ENCODE measurements around the gene CAPN1. TPM values are rescaled to one million over a fixed set of nuclear protein-coding genes. Genes with fewer than 3 reads are reported as not detected.

CAPN1 gene
- total and polyA plus RNA-seq, 9 of the 15 experiments (the other 6 are each of a cell fraction or from before 2014, with no cell fraction given), result 3.5 to 199 (median 61.6) TPM

DNA sequence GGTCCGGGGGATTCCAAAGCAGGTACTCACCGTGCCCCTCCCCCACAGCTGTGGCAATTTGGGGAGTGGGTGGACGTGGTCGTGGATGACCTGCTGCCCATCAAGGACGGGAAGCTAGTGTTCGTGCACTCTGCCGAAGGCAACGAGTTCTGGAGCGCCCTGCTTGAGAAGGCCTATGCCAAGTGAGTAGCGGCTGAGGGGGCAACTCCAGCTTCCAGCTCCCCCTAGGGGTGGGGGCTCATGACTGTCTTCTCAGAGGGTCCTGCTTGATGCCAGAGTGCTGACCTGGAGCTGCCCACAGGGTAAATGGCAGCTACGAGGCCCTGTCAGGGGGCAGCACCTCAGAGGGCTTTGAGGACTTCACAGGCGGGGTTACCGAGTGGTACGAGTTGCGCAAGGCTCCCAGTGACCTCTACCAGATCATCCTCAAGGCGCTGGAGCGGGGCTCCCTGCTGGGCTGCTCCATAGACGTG lies 4.2 kb downstream of the CAPN1 start (continued):
- TF ChIP-seq, protein P1, sequence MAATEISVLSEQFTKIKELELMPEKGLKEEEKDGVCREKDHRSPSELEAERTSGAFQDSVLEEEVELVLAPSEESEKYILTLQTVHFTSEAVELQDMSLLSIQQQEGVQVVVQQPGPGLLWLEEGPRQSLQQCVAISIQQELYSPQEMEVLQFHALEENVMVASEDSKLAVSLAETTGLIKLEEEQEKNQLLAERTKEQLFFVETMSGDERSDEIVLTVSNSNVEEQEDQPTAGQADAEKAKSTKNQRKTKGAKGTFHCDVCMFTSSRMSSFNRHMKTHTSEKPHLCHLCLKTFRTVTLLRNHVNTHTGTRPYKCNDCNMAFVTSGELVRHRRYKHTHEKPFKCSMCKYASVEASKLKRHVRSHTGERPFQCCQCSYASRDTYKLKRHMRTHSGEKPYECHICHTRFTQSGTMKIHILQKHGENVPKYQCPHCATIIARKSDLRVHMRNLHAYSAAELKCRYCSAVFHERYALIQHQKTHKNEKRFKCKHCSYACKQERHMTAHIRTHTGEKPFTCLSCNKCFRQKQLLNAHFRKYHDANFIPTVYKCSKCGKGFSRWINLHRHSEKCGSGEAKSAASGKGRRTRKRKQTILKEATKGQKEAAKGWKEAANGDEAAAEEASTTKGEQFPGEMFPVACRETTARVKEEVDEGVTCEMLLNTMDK (IDR thresholded peaks at IDR 0.05; ENCODE audit: borderline replicate concordance, insufficient read depth, low read depth, low read length, poor library complexity, severe bottlenecking), result peak; percentile 23
- TF ChIP-seq ZC3H11A (IDR thresholded peaks at IDR 0.05; ENCODE audit: low read depth, low read length) (no peak), GABPA (tag; conservative IDR thresholded peaks at IDR 0.05; ENCODE audit: low read depth) (no peak), ZNF507 (tag; conservative IDR thresholded peaks at IDR 0.05) (no peak), MTA1 (IDR thresholded peaks at IDR 0.05; ENCODE audit: borderline replicate concordance) (no peak)
- TF ChIP-seq, protein P2, sequence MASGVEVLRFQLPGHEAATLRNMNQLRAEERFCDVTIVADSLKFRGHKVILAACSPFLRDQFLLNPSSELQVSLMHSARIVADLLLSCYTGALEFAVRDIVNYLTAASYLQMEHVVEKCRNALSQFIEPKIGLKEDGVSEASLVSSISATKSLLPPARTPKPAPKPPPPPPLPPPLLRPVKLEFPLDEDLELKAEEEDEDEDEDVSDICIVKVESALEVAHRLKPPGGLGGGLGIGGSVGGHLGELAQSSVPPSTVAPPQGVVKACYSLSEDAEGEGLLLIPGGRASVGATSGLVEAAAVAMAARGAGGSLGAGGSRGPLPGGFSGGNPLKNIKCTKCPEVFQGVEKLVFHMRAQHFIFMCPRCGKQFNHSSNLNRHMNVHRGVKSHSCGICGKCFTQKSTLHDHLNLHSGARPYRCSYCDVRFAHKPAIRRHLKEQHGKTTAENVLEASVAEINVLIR (CRISPR knock-in tag; IDR thresholded peaks at IDR 0.05), result no peak

DNA sequence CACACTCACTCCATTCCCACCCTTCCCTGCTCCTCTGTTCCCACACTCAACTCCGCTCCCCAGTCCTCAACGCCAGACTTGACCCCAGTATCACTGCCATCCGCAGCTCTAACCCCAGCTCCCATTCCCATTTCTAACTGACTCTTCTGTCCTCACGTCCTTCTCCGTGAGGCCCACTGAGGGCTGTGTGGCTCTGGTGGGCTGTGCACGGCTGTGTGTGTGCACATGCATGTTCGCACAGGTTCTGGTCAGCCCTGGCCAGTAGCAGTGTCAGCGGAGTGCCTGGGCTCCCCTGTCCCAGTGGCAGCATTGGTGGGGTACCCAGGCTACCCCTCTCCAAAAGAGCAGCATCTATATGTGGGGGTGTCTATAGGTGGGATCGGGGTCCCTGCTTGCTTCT lies 5.0 kb downstream of the CAPN1 start:
- ChIA-PET POLR2A (no interaction called here), CTCF (ENCODE audit: low intra/inter-chr PET ratio) (no interaction called here)
- intact Hi-C loops (cut with micrococcal nuclease) (no loop called here), in situ Hi-C loops (cut with MboI) (no loop called here)
- Histone ChIP-seq H3K4me2 (ENCODE audit: insufficient read depth, low read length) (no peak overlapping the region), H3K9ac (ENCODE audit: insufficient read depth in 1 of 2, low read depth in 2 of 2, low read length in 2 of 2) (peak overlapping the region in 1 of 2 experiments; percentile 73; a peak in 1 of 4 replicates), H3K9me1 (ENCODE audit: control insufficient read depth, insufficient read depth, low read length) (peaks cover 3% of the 10 kb centered on the region), H3K79me2 (ENCODE audit: control insufficient read depth, insufficient read depth, low read length) (peaks cover 30% of the 10 kb centered on the region), H3K4me1 (replicated peaks in 1 of 2; ENCODE audit: control insufficient read depth in 2 of 2, insufficient read depth in 2 of 2, low read length in 2 of 2) (peaks cover 9 to 47% of the 10 kb centered on the region in 2 experiments), H3K27ac (ENCODE audit: extremely low read depth, low read depth, low read length) (no peak overlapping the region), H4K20me1 (replicated peaks; ENCODE audit: control insufficient read depth, insufficient read depth, low read length) (no peaks in the 10 kb centered on the region), H3K4me3 (no peak overlapping the region), H3K36me3 (ENCODE audit: control insufficient read depth, insufficient read depth, low read length) (peaks cover 86% of the 10 kb centered on the region), H3K9me3 (replicated peaks; ENCODE audit: control insufficient read depth, insufficient read depth, low read depth, low read length) (no peaks in the 10 kb centered on the region), H3K27me3 (ENCODE audit: control insufficient read depth in 2 of 2, insufficient read depth in 2 of 2, low read length in 2 of 2) (no peaks in the 10 kb centered on the region), H2AFZ (ENCODE audit: low read depth, low read length) (no peak overlapping the region)
- DNase-seq (ENCODE audit: extremely low read depth in 1 of 4, low spot score in 3 of 4), result no peak
- no peak for FAIRE-seq
- ATAC-seq, result no peak
- 94% methylated on average over 9 of the region's 9 CpGs for WGBS (ENCODE audit: insufficient coverage, low coverage, missing lambda C conversion rate)
- BruUV-seq (replicated peaks), result no TSS peak
- no peak for TF ChIP-seq ZFP36 (IDR thresholded peaks at IDR 0.05; ENCODE audit: low read depth, low read length, partially characterized antibody)
- TF ChIP-seq, protein P3, sequence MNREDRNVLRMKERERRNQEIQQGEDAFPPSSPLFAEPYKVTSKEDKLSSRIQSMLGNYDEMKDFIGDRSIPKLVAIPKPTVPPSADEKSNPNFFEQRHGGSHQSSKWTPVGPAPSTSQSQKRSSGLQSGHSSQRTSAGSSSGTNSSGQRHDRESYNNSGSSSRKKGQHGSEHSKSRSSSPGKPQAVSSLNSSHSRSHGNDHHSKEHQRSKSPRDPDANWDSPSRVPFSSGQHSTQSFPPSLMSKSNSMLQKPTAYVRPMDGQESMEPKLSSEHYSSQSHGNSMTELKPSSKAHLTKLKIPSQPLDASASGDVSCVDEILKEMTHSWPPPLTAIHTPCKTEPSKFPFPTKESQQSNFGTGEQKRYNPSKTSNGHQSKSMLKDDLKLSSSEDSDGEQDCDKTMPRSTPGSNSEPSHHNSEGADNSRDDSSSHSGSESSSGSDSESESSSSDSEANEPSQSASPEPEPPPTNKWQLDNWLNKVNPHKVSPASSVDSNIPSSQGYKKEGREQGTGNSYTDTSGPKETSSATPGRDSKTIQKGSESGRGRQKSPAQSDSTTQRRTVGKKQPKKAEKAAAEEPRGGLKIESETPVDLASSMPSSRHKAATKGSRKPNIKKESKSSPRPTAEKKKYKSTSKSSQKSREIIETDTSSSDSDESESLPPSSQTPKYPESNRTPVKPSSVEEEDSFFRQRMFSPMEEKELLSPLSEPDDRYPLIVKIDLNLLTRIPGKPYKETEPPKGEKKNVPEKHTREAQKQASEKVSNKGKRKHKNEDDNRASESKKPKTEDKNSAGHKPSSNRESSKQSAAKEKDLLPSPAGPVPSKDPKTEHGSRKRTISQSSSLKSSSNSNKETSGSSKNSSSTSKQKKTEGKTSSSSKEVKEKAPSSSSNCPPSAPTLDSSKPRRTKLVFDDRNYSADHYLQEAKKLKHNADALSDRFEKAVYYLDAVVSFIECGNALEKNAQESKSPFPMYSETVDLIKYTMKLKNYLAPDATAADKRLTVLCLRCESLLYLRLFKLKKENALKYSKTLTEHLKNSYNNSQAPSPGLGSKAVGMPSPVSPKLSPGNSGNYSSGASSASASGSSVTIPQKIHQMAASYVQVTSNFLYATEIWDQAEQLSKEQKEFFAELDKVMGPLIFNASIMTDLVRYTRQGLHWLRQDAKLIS (CRISPR knock-in tag; IDR thresholded peaks at IDR 0.05), result no peak
- TF ChIP-seq ZNF436 (CRISPR knock-in tag; IDR thresholded peaks at IDR 0.05), result no peak
- TF ChIP-seq GTF2F1 (IDR thresholded peaks at IDR 0.05; ENCODE audit: low read depth, low read length), result no peak
- no peak for TF ChIP-seq NEUROD1 (IDR thresholded peaks at IDR 0.05; ENCODE audit: borderline replicate concordance, low read depth, low read length, partially characterized antibody)
- no peak for TF ChIP-seq ZZZ3 (IDR thresholded peaks at IDR 0.05)
- TF ChIP-seq KLF16 (IDR thresholded peaks at IDR 0.05), result no peak
- no peak for TF ChIP-seq ARNT (IDR thresholded peaks at IDR 0.05)
- TF ChIP-seq NCOA1 (IDR thresholded peaks at IDR 0.05; ENCODE audit: low read depth), result no peak
- no peak for TF ChIP-seq GABPA (tag; conservative IDR thresholded peaks at IDR 0.05; ENCODE audit: low read depth)
- TF ChIP-seq CBX1 (IDR thresholded peaks at IDR 0.05; ENCODE audit: low read depth), result no peak

Measured in K562 (cell line).